DOHH2 (cell line): ENCODE measurements around the gene GNRH2.

Experiments
- EZH2phosphoT487 ChIP-seq: fragments of 200-600 bp; sonication (generic); IDR thresholded peaks from 2 replicates; pipeline ENCODE4 v1.6.1; 2017; ENCODE audit warnings: borderline replicate concordance, mild to moderate bottlenecking, antibody characterized with exemption, low read length, moderate library complexity, mixed read lengths
- TF ChIP-seq, protein P1 (sequence below): fragments of 200-600 bp; sonication (generic); IDR thresholded peaks from one replicate; pipeline ENCODE4 v1.5.1; 2014; ENCODE audit warnings: antibody characterized with exemption, mild to moderate bottlenecking, low read depth, low read length; ENCODE audit not compliant: poor library complexity, severe bottlenecking

DNA sequence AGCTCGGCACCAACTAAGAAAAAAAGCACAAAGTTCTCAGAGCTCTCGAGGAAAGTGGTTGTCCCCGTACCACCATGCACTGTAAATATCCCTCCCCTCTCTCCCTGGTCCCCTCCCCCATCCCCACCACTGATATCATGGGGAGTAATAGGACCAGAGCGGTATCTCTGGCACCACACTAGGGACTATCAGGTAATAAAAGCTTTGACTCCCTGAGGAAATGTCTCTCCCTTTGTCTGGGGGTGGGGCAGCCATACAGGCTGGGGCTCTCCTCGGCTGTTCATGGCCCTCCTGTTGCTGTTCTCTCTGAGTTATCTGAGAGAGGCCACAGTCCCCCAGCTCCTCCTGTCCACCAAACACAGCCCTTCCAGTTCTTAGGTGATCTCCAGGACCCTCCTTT, 5.0 kb upstream of the GNRH2 start:
- TF ChIP-seq, protein P1, sequence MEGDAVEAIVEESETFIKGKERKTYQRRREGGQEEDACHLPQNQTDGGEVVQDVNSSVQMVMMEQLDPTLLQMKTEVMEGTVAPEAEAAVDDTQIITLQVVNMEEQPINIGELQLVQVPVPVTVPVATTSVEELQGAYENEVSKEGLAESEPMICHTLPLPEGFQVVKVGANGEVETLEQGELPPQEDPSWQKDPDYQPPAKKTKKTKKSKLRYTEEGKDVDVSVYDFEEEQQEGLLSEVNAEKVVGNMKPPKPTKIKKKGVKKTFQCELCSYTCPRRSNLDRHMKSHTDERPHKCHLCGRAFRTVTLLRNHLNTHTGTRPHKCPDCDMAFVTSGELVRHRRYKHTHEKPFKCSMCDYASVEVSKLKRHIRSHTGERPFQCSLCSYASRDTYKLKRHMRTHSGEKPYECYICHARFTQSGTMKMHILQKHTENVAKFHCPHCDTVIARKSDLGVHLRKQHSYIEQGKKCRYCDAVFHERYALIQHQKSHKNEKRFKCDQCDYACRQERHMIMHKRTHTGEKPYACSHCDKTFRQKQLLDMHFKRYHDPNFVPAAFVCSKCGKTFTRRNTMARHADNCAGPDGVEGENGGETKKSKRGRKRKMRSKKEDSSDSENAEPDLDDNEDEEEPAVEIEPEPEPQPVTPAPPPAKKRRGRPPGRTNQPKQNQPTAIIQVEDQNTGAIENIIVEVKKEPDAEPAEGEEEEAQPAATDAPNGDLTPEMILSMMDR, result no peak
- TF ChIP-seq EZH2phosphoT487, result no peak
